ENCODE measurements around the gene SRPRA.
A peak's percentile ranks its signal among the peaks of the same experiment; 100 is the strongest.
"Not testable (repeated sequence)": the region's sequence is repeated elsewhere in the genome, so short reads cannot be mapped to it uniquely, and the experiment has no call there.

The SRPRA gene

DNA sequence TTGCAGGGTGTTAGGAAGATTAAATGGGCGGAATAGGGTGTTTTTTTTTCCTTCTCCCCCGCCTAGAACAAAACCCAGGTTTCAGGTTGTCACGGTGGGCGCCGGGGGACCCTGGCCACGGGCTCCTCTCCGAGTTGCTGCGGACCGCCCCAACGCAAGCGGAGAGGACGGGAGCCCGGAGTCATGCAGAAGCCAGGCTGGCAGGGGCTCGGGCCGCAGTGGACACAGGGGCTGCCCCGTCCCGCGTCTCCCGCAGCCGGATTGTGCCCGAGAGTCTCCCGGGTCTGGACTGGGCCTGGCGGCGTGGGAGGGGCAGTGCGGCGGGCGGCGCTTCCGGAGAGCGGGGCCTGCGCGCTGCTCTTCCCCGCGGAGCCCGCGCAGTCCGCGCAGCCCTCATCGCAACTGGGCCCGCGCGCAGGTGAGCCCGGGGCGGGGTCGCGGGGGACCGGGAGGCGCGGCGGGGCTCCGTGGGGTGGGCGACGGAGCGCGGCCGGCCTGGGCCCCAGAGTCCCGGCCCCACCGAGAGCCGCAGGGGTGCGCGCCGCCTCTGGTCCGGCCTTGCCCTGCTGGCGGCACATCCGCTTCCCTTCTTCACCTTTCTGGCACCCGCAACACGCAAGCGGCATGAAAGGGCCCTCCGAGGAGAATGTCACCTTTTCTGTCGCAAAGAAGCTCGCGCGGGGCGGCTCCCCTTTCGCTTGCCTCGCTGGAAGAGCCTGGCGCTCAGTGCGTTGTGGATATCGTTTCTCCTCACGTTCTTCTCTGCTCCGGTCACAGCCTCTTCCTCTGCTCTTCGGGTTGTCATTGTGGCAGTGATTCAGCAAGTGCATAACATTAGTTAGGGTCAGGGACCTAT lies 14.3 kb upstream of the SRPRA start, which contains the start of gene TIRAP:
Gene TIRAP (plus strand): TSS at position 358 of the 856 bp plus-strand sequence. CDS start 7,802 bp downstream, outside the sequence.
- peak; percentile 64 to 81 (median 65) for DNase-seq

DNA sequence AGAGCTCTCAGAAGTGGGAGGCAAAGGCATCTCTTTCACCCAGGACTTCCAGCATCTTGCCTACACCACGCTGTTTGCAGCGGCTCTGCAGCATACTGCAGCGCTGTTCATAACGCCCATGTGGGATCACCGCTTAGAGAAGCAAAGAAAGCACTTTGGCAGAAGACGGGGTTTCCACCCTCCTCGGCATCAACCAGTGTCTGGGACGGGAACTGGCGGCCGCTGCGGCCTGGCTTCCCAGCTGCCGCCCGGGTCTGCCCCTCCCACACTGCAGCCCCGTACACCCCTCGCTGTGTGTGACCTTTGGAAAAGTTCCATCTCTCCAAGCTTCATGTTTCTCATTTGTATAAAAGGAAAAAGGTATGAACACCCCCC lies 13.7 kb upstream of the SRPRA start:
- peak; percentile 62 to 74 (median 65) for DNase-seq

DNA sequence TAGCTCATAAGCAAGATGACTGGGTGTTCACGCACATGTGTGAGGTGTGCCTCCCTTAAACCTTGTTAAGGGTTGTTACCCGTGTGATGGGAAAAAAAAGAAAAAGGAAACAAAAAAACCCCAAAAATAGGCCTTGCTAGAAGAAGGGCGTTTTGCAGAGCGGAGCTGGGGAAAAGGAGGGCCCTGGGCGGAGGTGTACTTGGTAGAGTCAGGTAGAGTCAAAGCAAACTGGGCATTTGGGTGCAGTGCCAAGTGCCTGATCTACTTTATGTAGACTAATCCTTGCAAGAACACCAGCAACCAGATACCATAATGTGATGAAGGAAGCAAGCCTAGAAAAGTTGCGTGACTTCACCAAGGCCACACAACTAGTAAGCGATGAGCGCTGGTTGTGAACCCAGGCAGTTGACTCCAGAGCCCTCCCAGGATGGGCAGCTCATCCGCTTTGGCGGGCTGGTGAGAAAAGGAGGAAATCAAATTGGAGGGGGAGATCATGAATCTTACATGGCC lies 13.0 kb upstream of the SRPRA start:
- DNase-seq = no peak

GRCh38 chr11:126281245-126281644 lies 12.6 kb upstream of the SRPRA start:
- DNase-seq = no peak

DNA sequence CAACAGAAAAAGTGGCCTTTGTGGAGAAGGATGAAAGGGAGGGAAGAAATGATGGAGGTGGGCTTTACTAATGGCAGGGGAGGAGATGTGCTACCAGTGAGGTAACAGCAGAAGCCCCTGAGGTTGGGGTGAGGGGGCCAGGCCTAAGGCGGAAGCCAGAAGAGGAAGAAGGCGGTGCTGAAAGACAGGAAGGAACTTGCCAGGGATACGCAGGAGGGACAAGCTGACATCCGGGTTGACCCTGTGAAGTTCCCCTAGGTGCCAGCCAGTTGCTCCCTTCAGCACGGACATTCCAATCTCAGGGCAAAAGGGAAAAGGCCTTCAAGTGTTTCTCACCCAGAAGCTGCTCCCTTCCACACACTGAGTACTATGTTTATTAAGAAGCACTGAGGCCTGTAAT lies 11.9 kb upstream of the SRPRA start:
- DNase-seq = peak; percentile 20 to 44 (median 41)

DNA sequence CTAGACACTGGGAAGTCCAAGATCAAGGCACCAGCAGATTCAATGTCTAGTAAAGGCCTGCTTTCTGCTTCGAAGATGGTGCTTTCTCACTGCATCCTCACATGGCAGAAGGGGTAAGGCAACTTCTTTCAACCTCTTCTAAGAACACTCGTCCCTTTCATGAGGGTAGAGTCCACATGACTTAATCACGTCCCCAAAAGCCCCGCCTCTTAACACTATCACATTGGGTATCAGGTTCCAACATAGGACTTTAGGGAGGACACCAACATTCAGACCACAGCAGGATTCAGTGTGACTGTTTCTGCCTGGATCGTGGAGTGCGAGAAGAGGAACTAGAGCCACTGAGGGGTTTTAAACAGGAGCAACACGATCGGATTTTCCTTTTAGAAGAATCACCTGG lies 10.5 kb upstream of the SRPRA start:
- DNase-seq = no peak

GRCh38 chr11:126277780-126278179 lies 9.1 kb upstream of the SRPRA start:
- no peak for DNase-seq

DNA sequence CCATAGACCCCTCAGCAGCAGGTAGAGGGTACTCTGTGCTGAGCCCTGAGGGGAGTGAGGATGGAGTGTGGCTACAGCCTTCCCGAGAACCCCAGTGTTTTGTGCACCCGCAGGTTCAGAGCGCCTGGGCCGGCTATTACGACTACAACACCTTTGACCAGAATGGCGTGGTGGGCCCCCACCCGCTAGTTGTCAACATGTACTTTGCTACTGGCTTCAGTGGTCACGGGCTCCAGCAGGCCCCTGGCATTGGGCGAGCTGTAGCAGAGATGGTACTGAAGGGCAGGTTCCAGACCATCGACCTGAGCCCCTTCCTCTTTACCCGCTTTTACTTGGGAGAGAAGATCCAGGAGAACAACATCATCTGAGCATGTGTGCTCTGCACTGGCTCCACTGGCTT lies 8.6 kb upstream of the SRPRA start:
- DNase-seq = no peak

DNA sequence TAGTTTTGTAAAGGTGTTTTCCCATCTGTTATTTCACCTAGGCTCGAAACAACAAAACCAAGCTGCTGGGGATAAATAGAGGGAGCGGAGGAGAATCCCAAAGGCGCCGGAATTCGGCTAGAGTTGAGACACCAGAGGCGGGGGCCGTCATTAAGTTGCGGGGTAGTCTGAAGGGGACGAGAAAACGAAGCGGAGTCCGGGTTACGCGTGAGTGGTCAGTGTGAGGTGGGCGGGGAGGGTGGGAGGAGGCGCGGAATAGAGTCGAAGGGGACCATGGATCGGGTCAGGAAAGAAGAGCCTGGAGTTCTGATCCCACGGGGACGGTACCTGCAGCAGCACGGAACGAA lies 361 bp downstream of the SRPRA start:
- peak in 2 of 3 donors; percentile 12 to 25 for DNase-seq

GRCh38 chr11:126267650-126268049 lies 1.0 kb downstream of the SRPRA start:
- DNase-seq = no peak

DNA sequence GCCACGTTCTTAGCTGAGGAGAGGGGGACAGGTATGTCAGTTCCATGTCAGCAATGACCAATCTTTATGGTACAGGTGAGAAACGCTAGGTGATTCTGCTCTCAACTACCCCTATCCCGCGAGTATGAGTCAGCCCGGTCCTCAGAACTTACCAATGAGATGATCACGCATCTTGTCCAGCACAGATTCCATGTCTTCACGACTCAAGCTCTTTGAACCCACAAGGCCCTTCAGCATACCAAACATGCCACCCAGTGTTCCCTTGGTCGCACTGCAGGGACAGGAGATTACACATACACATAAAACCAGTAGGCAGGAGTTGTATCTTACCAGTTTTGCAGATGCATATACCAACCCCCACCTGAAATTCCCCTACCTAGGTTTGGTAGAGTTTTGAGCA lies 2.9 kb downstream of the SRPRA start:
- DNase-seq = no peak

DNA sequence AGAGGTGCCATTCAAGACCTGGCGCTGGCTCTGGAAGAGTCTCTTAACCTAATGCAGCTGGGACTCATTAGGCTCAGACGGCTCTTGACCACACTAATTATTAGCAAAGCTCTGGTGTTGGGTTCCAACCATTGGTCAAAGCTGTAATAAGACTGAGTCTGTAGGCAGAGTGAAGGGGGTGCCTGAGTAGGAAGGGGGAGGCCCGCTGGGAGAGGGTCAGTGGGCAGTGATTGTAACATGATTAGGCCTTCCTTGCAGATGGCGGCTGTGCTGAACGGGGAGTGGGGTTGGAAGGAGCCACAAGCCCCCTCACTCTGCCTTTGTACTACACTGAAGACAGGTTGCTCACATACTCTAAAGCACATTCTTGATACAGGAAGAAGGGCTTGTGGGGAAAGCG lies 5.2 kb downstream of the SRPRA start:
- no peak for DNase-seq

- no peak for DNase-seq
Measured at GRCh38 chr11:126262216-126262615, 6.5 kb downstream of the SRPRA start.

DNA sequence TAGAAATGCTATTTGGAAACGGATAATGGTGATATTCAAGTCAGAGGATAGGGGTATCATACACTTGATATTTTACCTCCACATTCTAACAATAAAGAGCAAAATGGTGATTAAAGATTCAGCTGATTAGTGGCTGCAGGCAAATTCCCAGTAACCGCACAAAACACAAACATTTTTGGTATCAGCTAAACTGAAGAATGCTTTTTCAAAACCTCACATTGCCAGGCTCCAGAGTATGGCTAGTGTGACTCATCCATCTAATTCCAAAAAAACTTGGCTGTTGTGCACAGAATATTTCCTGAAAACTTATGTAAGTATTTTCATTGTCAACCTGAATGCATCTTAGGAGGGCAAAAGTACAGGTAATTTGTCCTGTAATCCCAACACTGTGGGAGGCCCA lies 10.9 kb downstream of the SRPRA start:
- no peak for DNase-seq

- DNase-seq = no peak
Measured at GRCh38 chr11:126257144-126257543, 11.6 kb downstream of the SRPRA start.

DNA sequence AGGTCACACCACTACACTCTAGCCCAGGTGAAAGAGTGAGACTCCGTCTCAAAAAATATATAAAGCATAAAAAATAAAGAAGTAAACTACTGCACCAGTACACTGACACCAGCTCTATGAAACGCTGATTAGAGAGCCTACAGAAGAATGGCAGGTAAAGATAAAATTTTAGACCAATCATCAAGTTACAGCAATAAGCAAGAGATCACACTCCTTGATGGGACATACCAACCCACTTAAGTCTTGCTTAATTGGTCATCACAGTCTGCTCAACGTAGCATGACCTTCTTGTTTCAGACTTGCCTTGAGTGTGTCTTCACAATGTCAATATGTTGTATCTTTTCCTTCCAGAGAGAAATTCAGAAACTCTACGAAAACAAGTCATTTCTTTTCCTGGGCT lies 12.5 kb downstream of the SRPRA start:
- no peak for DNase-seq

- DNase-seq = not testable (repeated sequence)
Measured at GRCh38 chr11:126255507-126255906, 13.2 kb downstream of the SRPRA start.

DNA sequence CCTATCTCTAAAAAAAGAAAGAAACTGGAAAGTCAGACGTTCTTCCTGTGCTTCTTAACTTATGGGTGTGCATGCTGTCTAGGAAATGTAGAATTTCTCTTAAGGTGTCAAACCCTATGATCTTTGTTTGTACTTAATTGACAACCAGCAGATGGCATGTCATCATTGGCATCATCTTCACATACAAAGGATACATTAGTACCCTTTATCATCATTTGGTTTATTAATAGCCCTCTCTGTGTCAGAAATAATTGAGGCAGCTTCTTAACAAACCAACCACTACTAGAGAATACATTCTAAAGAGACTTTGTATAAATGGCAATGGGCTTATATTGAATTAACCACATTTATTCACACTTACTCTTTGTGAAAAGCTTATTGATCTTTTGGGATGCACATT lies 13.9 kb downstream of the SRPRA start:
- no peak for DNase-seq

- no peak for DNase-seq
Measured at GRCh38 chr11:126253265-126253664, 15.4 kb downstream of the SRPRA start.

GRCh38 chr11:126246636-126247035 lies 22.1 kb downstream of the SRPRA start:
- peak in 1 of 3 donors; percentile 1 for DNase-seq

DNA sequence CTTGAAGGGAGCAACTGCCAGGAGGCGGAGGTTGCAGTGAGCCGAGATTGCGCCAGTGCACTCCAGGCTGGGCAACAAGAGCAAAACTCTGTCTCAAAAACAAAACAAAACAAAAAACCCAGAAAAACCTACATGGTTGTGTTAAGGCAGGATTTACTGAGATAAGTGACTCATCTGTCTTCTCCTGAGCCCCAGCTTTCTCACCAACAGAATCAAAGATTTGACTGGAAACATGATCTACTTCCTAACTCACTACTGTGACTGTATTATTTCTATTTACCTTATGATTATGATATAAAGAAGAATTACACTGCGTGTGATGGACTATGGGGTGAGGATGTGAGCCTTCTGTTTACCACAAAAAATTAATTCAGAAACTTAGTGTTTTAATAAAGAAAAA lies 35.3 kb downstream of the SRPRA start:
- no peak for DNase-seq

DNA sequence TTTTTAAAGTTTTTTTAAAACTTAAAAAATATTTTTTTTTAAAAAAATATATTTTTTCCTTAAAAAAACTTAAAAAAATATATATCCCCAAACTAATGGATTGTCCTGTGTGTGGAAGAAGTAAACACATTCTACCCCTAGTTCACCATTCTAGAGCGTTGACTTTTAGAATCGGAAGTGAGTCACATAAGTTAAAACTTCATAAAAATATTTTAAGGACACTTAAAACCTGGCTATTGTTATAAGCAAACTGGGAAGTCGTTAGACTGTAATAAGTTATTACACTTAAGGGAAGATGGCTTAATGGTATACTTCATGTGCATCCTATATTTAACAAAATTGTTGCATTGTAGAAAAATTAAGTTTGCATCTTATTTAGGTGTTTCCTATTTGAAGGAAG lies 36.0 kb downstream of the SRPRA start:
- DNase-seq = no peak

- no peak for DNase-seq
Measured at GRCh38 chr11:126231725-126232459, 36.8 kb downstream of the SRPRA start.
